A549 (cell line): ENCODE data around the gene CTIF. TPM values are rescaled to one million over a fixed set of nuclear protein-coding genes. Genes with fewer than 3 reads are reported as not detected.

Experiments
- ATAC-seq, 2 experiments: fragments of 200-7000 bp in 1 of 2; fragments of >200 bp in 1 of 2; cut with Nextera tagmentation in 1 of 2; cut with Tn5 transposase in 1 of 2; 3 replicates each; pipeline versions ENCODE4 v1.8.0 to v1.9.1; 2018 to 2020; ENCODE audit warnings: mild to moderate bottlenecking in 1 of 2, moderate library complexity in 1 of 2
- CTCF ChIA-PET: fragments of 300-600 bp; sonication (Branson Sonifier 250); formaldehyde crosslinking; extraction: SDS; loops from one replicate; lab custom pipeline; 2021; ENCODE audit warnings: antibody characterized with exemption, inconsistent platforms; lab: Yijun Ruan, JAX
- POLR2A ChIA-PET: fragments of 350-600 bp; formaldehyde crosslinking; extraction: SDS; loops from one replicate; lab custom pipeline; 2021; ENCODE audit warnings: antibody characterized with exemption, inconsistent platforms; lab: Yijun Ruan, JAX
- DNase-seq, 2 experiments: peaks; one replicate each; pipeline versions ENCODE4 v3.0.0 to v3.0.0-alpha.2; 2011 to 2016; ENCODE audit warnings: low read depth in 1 of 2, low spot score in 1 of 2
- FAIRE-seq: peaks from 2 replicates; lab custom pipeline; 2011; peaks lifted over from hg19 to GRCh38; lab: Jason Lieb, UNC
- H3K27ac ChIP-seq, 2 experiments: fragments of >200 bp; sonication (Bioruptor Twin); formaldehyde crosslinking; 3 replicates each; pipeline ENCODE4 v1.5.1; 2016 to 2017
- H3K4me1 ChIP-seq: fragments of >200 bp; sonication (Bioruptor Twin); formaldehyde crosslinking; 3 replicates; pipeline ENCODE4 v1.6.1; 2016
- H3K4me2 ChIP-seq: fragments of >200 bp; sonication (Bioruptor Twin); formaldehyde crosslinking; 3 replicates; pipeline ENCODE4 v1.6.1; 2016
- H3K4me3 ChIP-seq: fragments of >200 bp; sonication (Bioruptor Twin); formaldehyde crosslinking; 3 replicates; pipeline ENCODE4 v1.5.1; 2016
- H3K9me3 ChIP-seq: fragments of >200 bp; sonication (Bioruptor Twin); formaldehyde crosslinking; 3 replicates; pipeline ENCODE4 v1.6.1; 2016
- CBX2 ChIP-seq: fragments of 200-600 bp; sonication (generic); IDR thresholded peaks from 2 replicates; pipeline ENCODE4 v1.6.1; 2016; ENCODE audit warnings: low read depth, mild to moderate bottlenecking, borderline replicate concordance
- CBX8 ChIP-seq: fragments of 200-600 bp; sonication (generic); IDR thresholded peaks from 2 replicates; pipeline ENCODE4 v1.6.1; 2016
- CEBPB ChIP-seq, 2 experiments: fragments of >200 bp in 1 of 2; sonication (Bioruptor Twin) in 1 of 2; formaldehyde crosslinking in 1 of 2; IDR thresholded peaks; 2 replicates each; pipeline ENCODE4 v1.6.1; 2012 to 2016
- CHD2 ChIP-seq: fragments of 150-350 bp; IDR thresholded peaks from 2 replicates; pipeline ENCODE4 v1.6.1; 2014; ENCODE audit warnings: low read length; ENCODE audit not compliant: partially characterized antibody
- EHF ChIP-seq: fragments of 250-450 bp; sonication (Bioruptor Pico); IDR thresholded peaks from 2 replicates; pipeline ENCODE4 v1.5.0; 2020; ENCODE audit warnings: mild to moderate bottlenecking
- EHMT2 ChIP-seq: fragments of 200-600 bp; sonication (generic); IDR thresholded peaks from 2 replicates; pipeline ENCODE4 v1.6.1; 2016; ENCODE audit warnings: antibody characterized with exemption, low read depth, mild to moderate bottlenecking, moderate library complexity
- ESRRA ChIP-seq: fragments of 150-350 bp; IDR thresholded peaks from 2 replicates; pipeline ENCODE4 v1.6.1; 2014; ENCODE audit warnings: mild to moderate bottlenecking, low read length, borderline replicate concordance
- FOSB ChIP-seq: fragments of 250-450 bp; sonication (Bioruptor Pico); IDR thresholded peaks from 2 replicates; pipeline ENCODE4 v1.5.0; 2020; ENCODE audit warnings: mild to moderate bottlenecking, moderate library complexity
- FOXS1 ChIP-seq: fragments of 250-450 bp; sonication (Bioruptor Pico); IDR thresholded peaks from 2 replicates; pipeline ENCODE4 v1.5.0; 2020; ENCODE audit warnings: mild to moderate bottlenecking, moderate library complexity
- GATA3 ChIP-seq: IDR thresholded peaks from 2 replicates; pipeline ENCODE4 v1.6.1; 2012; ENCODE audit warnings: borderline replicate concordance
- HDAC2 ChIP-seq: fragments of 200-600 bp; sonication (generic); IDR thresholded peaks from 2 replicates; pipeline ENCODE4 v1.6.1; 2016
- HEYL ChIP-seq: fragments of 250-450 bp; sonication (Bioruptor Pico); IDR thresholded peaks from 2 replicates; pipeline ENCODE4 v1.8.0; 2021; ENCODE audit warnings: mild to moderate bottlenecking, moderate library complexity
- HOXA7 ChIP-seq: fragments of 250-450 bp; sonication (Bioruptor Pico); IDR thresholded peaks from 2 replicates; pipeline ENCODE4 v1.5.0; 2020; ENCODE audit warnings: mild to moderate bottlenecking, moderate library complexity
- HOXB13 ChIP-seq: fragments of 250-450 bp; sonication (Bioruptor Pico); IDR thresholded peaks from 2 replicates; pipeline ENCODE4 v1.5.0; 2020; ENCODE audit warnings: low read depth, mild to moderate bottlenecking, moderate library complexity
- HOXB5 ChIP-seq: fragments of 250-450 bp; sonication (Bioruptor Pico); IDR thresholded peaks from 2 replicates; pipeline ENCODE4 v1.5.0; 2020; ENCODE audit warnings: mild to moderate bottlenecking, moderate library complexity
- JUN ChIP-seq, 2 experiments: fragments of >200 bp; sonication (Bioruptor Twin); formaldehyde crosslinking; IDR thresholded peaks; 2 replicates in 1 of 2; 3 replicates in 1 of 2; pipeline ENCODE4 v1.6.1; 2016 to 2017
- JUNB ChIP-seq: fragments of >200 bp; sonication (Bioruptor Twin); formaldehyde crosslinking; IDR thresholded peaks from 2 replicates; pipeline ENCODE4 v1.6.1; 2016
- MAFK ChIP-seq: fragments of 450-650 bp; IDR thresholded peaks from 2 replicates; pipeline ENCODE4 v1.6.1; 2014; ENCODE audit not compliant: partially characterized antibody
- NFE2L2 ChIP-seq: fragments of 150-350 bp; conservative IDR thresholded peaks from 2 replicates; pipeline ENCODE4 v1.6.1; 2014; ENCODE audit warnings: low read length
- NPAS2 ChIP-seq: fragments of 250-450 bp; sonication (Bioruptor Pico); IDR thresholded peaks from 2 replicates; pipeline ENCODE4 v1.8.0; 2022; ENCODE audit warnings: mild to moderate bottlenecking, moderate library complexity, borderline replicate concordance
- PHF8 ChIP-seq: fragments of 200-600 bp; sonication (generic); IDR thresholded peaks from 2 replicates; pipeline ENCODE4 v1.6.1; 2016; ENCODE audit warnings: low read depth, mild to moderate bottlenecking, antibody characterized with exemption, moderate library complexity, borderline replicate concordance
- POLR2A ChIP-seq: IDR thresholded peaks from 2 replicates; pipeline ENCODE4 v1.6.1; 2012; ENCODE audit warnings: mild to moderate bottlenecking, low read length
- POLR2AphosphoS2 ChIP-seq: conservative IDR thresholded peaks from 2 replicates; pipeline ENCODE4 v1.6.1; 2012; ENCODE audit warnings: low read length, improper control_type of control experiment, inconsistent platforms
- RAD21 ChIP-seq, 2 experiments: fragments of >200 bp in 1 of 2; sonication (Bioruptor Twin) in 1 of 2; formaldehyde crosslinking in 1 of 2; IDR thresholded peaks in 1 of 2; conservative IDR thresholded peaks in 1 of 2; 2 replicates in 1 of 2; 3 replicates in 1 of 2; pipeline ENCODE4 v1.6.1; 2012 to 2018; ENCODE audit warnings: inconsistent platforms in 1 of 2
- RNF2 ChIP-seq: fragments of 200-600 bp; sonication (generic); IDR thresholded peaks from 2 replicates; pipeline ENCODE4 v1.6.1; 2016; ENCODE audit warnings: low read depth, mild to moderate bottlenecking, antibody characterized with exemption, moderate library complexity, borderline replicate concordance
- SMC3 ChIP-seq: fragments of >200 bp; sonication (Bioruptor Twin); formaldehyde crosslinking; IDR thresholded peaks from 3 replicates; pipeline ENCODE4 v1.6.1; 2018; ENCODE audit warnings: inconsistent platforms
- TP53 ChIP-seq: fragments of 250-450 bp; sonication (Bioruptor Pico); IDR thresholded peaks from 2 replicates; pipeline ENCODE4 v1.5.0; 2021; ENCODE audit warnings: mild to moderate bottlenecking, moderate library complexity
- ZFP36 ChIP-seq: fragments of 450-650 bp; IDR thresholded peaks from 2 replicates; pipeline ENCODE4 v1.6.1; 2014; ENCODE audit warnings: borderline replicate concordance; ENCODE audit not compliant: partially characterized antibody
- ZSCAN20 ChIP-seq: fragments of 250-450 bp; sonication (Bioruptor Pico); IDR thresholded peaks from 2 replicates; pipeline ENCODE4 v1.8.0; 2022; ENCODE audit warnings: mild to moderate bottlenecking, moderate library complexity
- WGBS: methylation state at CpG from one replicate; pipeline ENCODE4 v1.1.6; 2017; ENCODE audit errors: missing lambda C conversion rate; 5-methylcytosine and 5-hydroxymethylcytosine counted together
- polyA plus RNA-seq, 4 experiments: library from polyadenylated mRNA; depleted of rRNA in 3 of 4; stranded (reverse); fragments of >200 nt; fragmentation: RNase III in 1 of 4; extraction: RNeasy Plus Mini Kit Qiagen cat#74134 plus additional on column Dnase treatment in 1 of 4; gene quantifications; 2 replicates in 3 of 4; 3 replicates in 1 of 4; pipeline ENCODE4 v1.2.3, GENCODE V29; 2011 to 2017
- TF ChIP-seq, protein P1 (sequence below): IDR thresholded peaks from 2 replicates; pipeline ENCODE4 v1.6.1; 2012; ENCODE audit warnings: low read depth, borderline replicate concordance
- TF ChIP-seq, protein P2 (sequence below): fragments of >200 bp; sonication (Bioruptor Twin); formaldehyde crosslinking; IDR thresholded peaks from 2 replicates; pipeline ENCODE4 v1.6.1; 2016
- TF ChIP-seq, protein P3 (sequence below): fragments of 150-350 bp; IDR thresholded peaks from 2 replicates; pipeline ENCODE4 v1.6.1; 2014; ENCODE audit warnings: low read depth, mild to moderate bottlenecking, low read length
- TF ChIP-seq, protein P4 (sequence below): fragments of 450-650 bp; IDR thresholded peaks from 2 replicates; pipeline ENCODE4 v1.6.1; 2014; ENCODE audit warnings: antibody characterized with exemption
- TF ChIP-seq, protein P5 (sequence below): fragments of 200-600 bp; sonication (generic); IDR thresholded peaks from 2 replicates; pipeline ENCODE4 v1.6.1; 2016; ENCODE audit warnings: antibody characterized with exemption, mild to moderate bottlenecking, moderate library complexity

Gene CTIF
- polyA plus RNA-seq, 2 of the 4 experiments (the other 2 are of a cell fraction): 17.0 to 24.7 TPM

DNA sequence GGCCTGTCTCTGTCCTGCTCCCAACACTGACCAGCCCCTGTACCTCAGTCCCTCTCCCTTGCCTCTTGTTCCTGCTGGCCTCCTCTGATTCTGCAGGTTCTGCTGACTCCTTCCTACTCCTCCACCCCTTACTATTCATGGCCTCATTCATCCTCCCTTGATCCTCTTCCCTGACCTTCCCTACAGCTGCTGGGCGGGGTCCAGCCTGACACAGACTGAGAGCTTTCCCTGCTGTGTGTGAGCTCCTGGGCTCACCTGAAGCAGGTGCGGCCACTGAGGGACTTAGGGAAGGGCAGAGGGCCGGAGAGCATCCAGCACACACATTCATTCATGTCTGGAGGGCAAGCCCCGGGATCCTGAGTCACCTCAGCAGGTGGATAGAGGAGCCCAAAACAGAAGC lies 185.6 kb downstream of the CTIF start:
- ATAC-seq (no peak), FAIRE-seq (no peak), DNase-seq (no peak)
- TF ChIP-seq, protein P1, sequence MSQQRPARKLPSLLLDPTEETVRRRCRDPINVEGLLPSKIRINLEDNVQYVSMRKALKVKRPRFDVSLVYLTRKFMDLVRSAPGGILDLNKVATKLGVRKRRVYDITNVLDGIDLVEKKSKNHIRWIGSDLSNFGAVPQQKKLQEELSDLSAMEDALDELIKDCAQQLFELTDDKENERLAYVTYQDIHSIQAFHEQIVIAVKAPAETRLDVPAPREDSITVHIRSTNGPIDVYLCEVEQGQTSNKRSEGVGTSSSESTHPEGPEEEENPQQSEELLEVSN: no peak
- TF ChIP-seq RNF2: no peak
- TF ChIP-seq TP53 (CRISPR knock-in tag): no peak
- no peak for TF ChIP-seq HDAC2
- no peak for TF ChIP-seq ZFP36
- TF ChIP-seq CBX8: no peak
- TF ChIP-seq ZSCAN20 (CRISPR knock-in tag): no peak
- no peak for TF ChIP-seq PHF8
- TF ChIP-seq EHMT2: no peak
- 86% methylated on average over 1 of the region's 4 CpGs for WGBS
- Histone ChIP-seq H3K4me1 (peaks cover 5% of the 10 kb centered on the region; the same call in 1 of the 3 replicates), H3K27ac (no peak overlapping the region), H3K9me3 (peaks cover 12% of the 10 kb centered on the region; the same call in 2 of the 3 replicates), H3K4me3 (no peak overlapping the region), H3K4me2 (no peak overlapping the region)
- CTCF ChIA-PET: no interaction called here
- POLR2A ChIA-PET: no interaction called here

DNA sequence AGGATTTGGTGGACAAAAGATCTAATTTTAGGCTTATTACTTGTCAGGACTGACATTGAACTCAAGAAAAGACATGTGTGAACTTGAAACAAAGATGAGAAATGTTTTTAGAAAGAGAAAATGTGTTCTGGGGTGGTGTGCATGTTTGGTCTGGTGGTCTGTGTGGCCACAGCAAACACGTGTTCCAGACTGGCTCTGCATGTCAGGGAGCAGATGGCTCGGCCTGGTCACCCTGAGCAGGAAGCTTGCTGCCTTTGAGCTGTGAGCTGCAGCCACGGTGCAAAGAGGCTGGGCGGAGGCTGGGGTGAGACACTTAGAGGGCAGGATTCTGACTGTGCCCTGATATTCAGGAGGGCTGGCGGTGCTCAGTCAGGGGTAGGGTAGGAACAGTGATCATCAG lies 186.1 kb downstream of the CTIF start:
- FAIRE-seq (no peak), ATAC-seq (no peak)
- CTCF ChIA-PET: no interaction called here

DNA sequence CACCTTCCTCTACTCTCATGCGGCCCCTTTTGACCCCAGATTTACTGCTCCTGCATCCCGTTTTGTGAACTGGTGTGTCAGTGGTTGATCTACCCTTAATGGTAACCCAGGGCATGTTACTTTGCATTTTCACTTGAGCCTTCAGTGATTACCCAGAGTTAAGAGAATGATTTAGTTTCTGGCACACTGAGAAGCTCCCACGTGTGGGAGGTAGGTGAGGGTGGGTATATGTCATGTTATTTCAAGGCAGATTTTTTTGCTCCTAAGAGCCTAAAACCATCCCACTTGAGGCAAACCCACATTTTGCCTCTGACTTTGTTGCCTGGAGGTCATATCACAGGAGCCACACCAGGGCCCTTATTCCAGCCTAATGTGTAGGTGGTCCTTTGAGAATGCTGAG lies 186.7 kb downstream of the CTIF start:
- ChIA-PET POLR2A (no interaction called here), CTCF (interaction anchor here (0.8 kb wide), 1 partner anchor 51 kb away, joined by 3 read pairs; no protein-coding TSS in a partner anchor)
- no peak for ATAC-seq
- FAIRE-seq: no peak
- WGBS: 96% methylated on average over 3 of the region's 3 CpGs
- Histone ChIP-seq H3K27ac (no peak overlapping the region), H3K4me3 (no peak overlapping the region), H3K4me1 (no peaks in the 10 kb centered on the region; the same call in 2 of the 3 replicates), H3K4me2 (no peak overlapping the region), H3K9me3 (peaks cover 12% of the 10 kb centered on the region; the same call in 2 of the 3 replicates)
- no peak for DNase-seq
- TF ChIP-seq CHD2 (no peak), NFE2L2 (no peak), ESRRA (no peak), HOXA7 (CRISPR knock-in tag) (no peak), CEBPB (IDR thresholded peaks at IDR 0.05) (no peak), FOSB (no peak)
- TF ChIP-seq, protein P2, sequence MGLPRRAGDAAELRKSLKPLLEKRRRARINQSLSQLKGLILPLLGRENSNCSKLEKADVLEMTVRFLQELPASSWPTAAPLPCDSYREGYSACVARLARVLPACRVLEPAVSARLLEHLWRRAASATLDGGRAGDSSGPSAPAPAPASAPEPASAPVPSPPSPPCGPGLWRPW: no peak
- TF ChIP-seq, protein P3, sequence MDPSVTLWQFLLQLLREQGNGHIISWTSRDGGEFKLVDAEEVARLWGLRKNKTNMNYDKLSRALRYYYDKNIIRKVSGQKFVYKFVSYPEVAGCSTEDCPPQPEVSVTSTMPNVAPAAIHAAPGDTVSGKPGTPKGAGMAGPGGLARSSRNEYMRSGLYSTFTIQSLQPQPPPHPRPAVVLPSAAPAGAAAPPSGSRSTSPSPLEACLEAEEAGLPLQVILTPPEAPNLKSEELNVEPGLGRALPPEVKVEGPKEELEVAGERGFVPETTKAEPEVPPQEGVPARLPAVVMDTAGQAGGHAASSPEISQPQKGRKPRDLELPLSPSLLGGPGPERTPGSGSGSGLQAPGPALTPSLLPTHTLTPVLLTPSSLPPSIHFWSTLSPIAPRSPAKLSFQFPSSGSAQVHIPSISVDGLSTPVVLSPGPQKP: no peak
- TF ChIP-seq, protein P4, sequence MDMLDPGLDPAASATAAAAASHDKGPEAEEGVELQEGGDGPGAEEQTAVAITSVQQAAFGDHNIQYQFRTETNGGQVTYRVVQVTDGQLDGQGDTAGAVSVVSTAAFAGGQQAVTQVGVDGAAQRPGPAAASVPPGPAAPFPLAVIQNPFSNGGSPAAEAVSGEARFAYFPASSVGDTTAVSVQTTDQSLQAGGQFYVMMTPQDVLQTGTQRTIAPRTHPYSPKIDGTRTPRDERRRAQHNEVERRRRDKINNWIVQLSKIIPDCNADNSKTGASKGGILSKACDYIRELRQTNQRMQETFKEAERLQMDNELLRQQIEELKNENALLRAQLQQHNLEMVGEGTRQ: no peak

More for the DNA sequence above, 186.1 kb downstream of the CTIF start:
- no peak for DNase-seq
- Histone ChIP-seq H3K27ac (no peak overlapping the region), H3K4me1 (peaks cover 5% of the 10 kb centered on the region; the same call in 1 of the 3 replicates), H3K4me3 (no peak overlapping the region), H3K9me3 (peaks cover 12% of the 10 kb centered on the region; the same call in 2 of the 3 replicates), H3K4me2 (no peak overlapping the region)
- WGBS: 88% methylated on average over 4 of the region's 5 CpGs
- POLR2A ChIA-PET: no interaction called here
- no peak for TF ChIP-seq ESRRA
- no peak for TF ChIP-seq POLR2AphosphoS2
- no peak for TF ChIP-seq HDAC2
- no peak for TF ChIP-seq CBX2
- TF ChIP-seq MAFK: no peak
- no peak for TF ChIP-seq FOXS1 (CRISPR knock-in tag)
- no peak for TF ChIP-seq HOXB13 (CRISPR knock-in tag)
- no peak for TF ChIP-seq SMC3
- no peak for TF ChIP-seq POLR2A
- TF ChIP-seq GATA3: no peak
- TF ChIP-seq NPAS2 (CRISPR knock-in tag): no peak
- TF ChIP-seq, protein P5, sequence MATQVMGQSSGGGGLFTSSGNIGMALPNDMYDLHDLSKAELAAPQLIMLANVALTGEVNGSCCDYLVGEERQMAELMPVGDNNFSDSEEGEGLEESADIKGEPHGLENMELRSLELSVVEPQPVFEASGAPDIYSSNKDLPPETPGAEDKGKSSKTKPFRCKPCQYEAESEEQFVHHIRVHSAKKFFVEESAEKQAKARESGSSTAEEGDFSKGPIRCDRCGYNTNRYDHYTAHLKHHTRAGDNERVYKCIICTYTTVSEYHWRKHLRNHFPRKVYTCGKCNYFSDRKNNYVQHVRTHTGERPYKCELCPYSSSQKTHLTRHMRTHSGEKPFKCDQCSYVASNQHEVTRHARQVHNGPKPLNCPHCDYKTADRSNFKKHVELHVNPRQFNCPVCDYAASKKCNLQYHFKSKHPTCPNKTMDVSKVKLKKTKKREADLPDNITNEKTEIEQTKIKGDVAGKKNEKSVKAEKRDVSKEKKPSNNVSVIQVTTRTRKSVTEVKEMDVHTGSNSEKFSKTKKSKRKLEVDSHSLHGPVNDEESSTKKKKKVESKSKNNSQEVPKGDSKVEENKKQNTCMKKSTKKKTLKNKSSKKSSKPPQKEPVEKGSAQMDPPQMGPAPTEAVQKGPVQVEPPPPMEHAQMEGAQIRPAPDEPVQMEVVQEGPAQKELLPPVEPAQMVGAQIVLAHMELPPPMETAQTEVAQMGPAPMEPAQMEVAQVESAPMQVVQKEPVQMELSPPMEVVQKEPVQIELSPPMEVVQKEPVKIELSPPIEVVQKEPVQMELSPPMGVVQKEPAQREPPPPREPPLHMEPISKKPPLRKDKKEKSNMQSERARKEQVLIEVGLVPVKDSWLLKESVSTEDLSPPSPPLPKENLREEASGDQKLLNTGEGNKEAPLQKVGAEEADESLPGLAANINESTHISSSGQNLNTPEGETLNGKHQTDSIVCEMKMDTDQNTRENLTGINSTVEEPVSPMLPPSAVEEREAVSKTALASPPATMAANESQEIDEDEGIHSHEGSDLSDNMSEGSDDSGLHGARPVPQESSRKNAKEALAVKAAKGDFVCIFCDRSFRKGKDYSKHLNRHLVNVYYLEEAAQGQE: no peak
- TF ChIP-seq HOXB5 (CRISPR knock-in tag): no peak
- TF ChIP-seq RAD21 (conservative IDR thresholded peaks at IDR 0.05 in 1 of 2, IDR thresholded peaks at IDR 0.05 in 1 of 2): no peak
- no peak for TF ChIP-seq EHF
- no peak for TF ChIP-seq HEYL (CRISPR knock-in tag)
- no peak for TF ChIP-seq JUN (IDR thresholded peaks at IDR 0.05)
- TF ChIP-seq JUNB: no peak
